Aorta (tissue), 5 donors: Measurements from ENCODE around the gene CLSTN1. TPM values are rescaled to one million over a fixed set of nuclear protein-coding genes. Genes with fewer than 3 reads are reported as not detected.
"Not testable (repeated sequence)": the region's sequence is repeated elsewhere in the genome, so short reads cannot be mapped to it uniquely, and the experiment has no call there.

Experiments used
- ATAC-seq: fragments of 200-7000 bp; cut with Tn5 transposase; one replicate; pipeline ENCODE4 v1.9.1; 2022; ENCODE audit warnings: moderate library complexity; ENCODE audit not compliant: low FRiP score
- DNase-seq, 2 donors: peaks; one replicate each; pipeline ENCODE4 v3.0.0-alpha.2; 2020
- H3K27ac ChIP-seq, 2 donors: one replicate each; pipeline ENCODE4 v1.5.1; 2013; ENCODE audit warnings: low read length in 2 of 2, mild to moderate bottlenecking in 2 of 2, moderate library complexity in 2 of 2, control low read depth in 1 of 2, inconsistent platforms in 1 of 2, low read depth in 1 of 2
- H3K27me3 ChIP-seq, 2 donors: one replicate each; pipeline ENCODE4 v1.6.1; 2013; ENCODE audit warnings: control low read depth in 1 of 2, low read length in 1 of 2, mild to moderate bottlenecking in 1 of 2, moderate library complexity in 1 of 2; ENCODE audit not compliant: insufficient read depth in 2 of 2, control insufficient read depth in 1 of 2
- H3K36me3 ChIP-seq, 2 donors: one replicate each; pipeline ENCODE4 v1.6.1; 2013; ENCODE audit warnings: control low read depth in 1 of 2, low read length in 1 of 2, mild to moderate bottlenecking in 1 of 2; ENCODE audit not compliant: insufficient read depth in 2 of 2, control insufficient read depth in 1 of 2
- H3K4me1 ChIP-seq, 2 donors: one replicate each; pipeline ENCODE4 v1.6.1; 2013; ENCODE audit warnings: low read length in 2 of 2, control low read depth in 1 of 2, mild to moderate bottlenecking in 1 of 2, moderate library complexity in 1 of 2; ENCODE audit not compliant: insufficient read depth in 2 of 2, control insufficient read depth in 1 of 2
- H3K4me3 ChIP-seq, 2 donors: one replicate each; pipeline ENCODE4 v1.5.1; 2013; ENCODE audit warnings: low read length in 2 of 2, control low read depth in 1 of 2, mild to moderate bottlenecking in 1 of 2
- H3K9me3 ChIP-seq: one replicate; pipeline ENCODE4 v1.6.1; 2013; ENCODE audit warnings: mild to moderate bottlenecking, low read length; ENCODE audit not compliant: control insufficient read depth
- WGBS, 2 donors: extraction: QIAGEN DNeasy Blood & Tissue Kit; methylation state at CpG; one replicate each; pipeline ENCODE4 v1.1.7; 2013; 5-methylcytosine and 5-hydroxymethylcytosine counted together
- intact Hi-C, 2 donors: fragments of 100-400 bp; cut with DNase I; formaldehyde crosslinking; loops; one replicate each; pipeline versions ENCODE4 v1.14.2 to v1.15.0; 2022
- polyA plus RNA-seq, 2 donors: library from polyadenylated mRNA; stranded (reverse); fragments of 200-250 nt; gene quantifications; one replicate each; pipeline ENCODE4 v1.2.3, GENCODE V29; 2013
- total RNA-seq, 2 donors: library from RNA; stranded (reverse); fragmentation: NEBNext Ultra II Directional; extraction: Animal tissue kit (Norgen Biotek cat#: 25700); gene quantifications; one replicate each; pipeline ENCODE4 v1.2.1, GENCODE V29; 2021
- donor health status: healthy with polysubstance abuse.
- donor health status: Bipolar disorder and iron deficiency.
- donor health status: DM: no; HTN: no; CAD: no.
- donor health status: DM: no; HTN: no; CAD: no.
- donor health status: DM: yes; HTN: yes; CAD: no.

The CLSTN1 gene
- total and polyA plus RNA-seq, 4 donors, result 17.0 to 113 (median 74.3) TPM

- no peaks in the 10 kb centered on the region for H3K9me3 ChIP-seq
- WGBS, 2 donors, result 89 to 91% methylated on average over 36 of the region's 36 CpGs
- no peak for ATAC-seq
- peaks cover 0 to 3% of the 10 kb centered on the region in 2 donors for H3K36me3 ChIP-seq
- H3K4me1 ChIP-seq, result no peaks in the 10 kb centered on the region
- no peak overlapping the region for H3K4me3 ChIP-seq
- intact Hi-C loops, result loop anchor here in 1 of 2 donors (10.0 kb wide), 1 partner anchor 145 kb away; no protein-coding TSS in a partner anchor
- no peak overlapping the region for H3K27ac ChIP-seq
- no peak for DNase-seq
- H3K27me3 ChIP-seq, result no peaks in the 10 kb centered on the region
Observed at GRCh38 chr1:9719978-9720722, 103.6 kb downstream of the CLSTN1 start.

- no peak overlapping the region for H3K4me3 ChIP-seq
- H3K9me3 ChIP-seq, result no peaks in the 10 kb centered on the region
- H3K36me3 ChIP-seq, result no peaks in the 10 kb centered on the region
- intact Hi-C loops, result no loop called here
- DNase-seq (no peak), ATAC-seq (no peak)
- H3K27me3 ChIP-seq, result no peaks in the 10 kb centered on the region
- 89 to 92% methylated on average over 10 of the region's 10 CpGs for WGBS, 2 donors
- H3K27ac ChIP-seq, result no peak overlapping the region
- no peaks in the 10 kb centered on the region for H3K4me1 ChIP-seq
Observed at GRCh38 chr1:9718006-9718680, 105.6 kb downstream of the CLSTN1 start.

- DNase-seq (peak in 1 of 2 donors; percentile 88), ATAC-seq (no peak)
- Histone ChIP-seq H3K4me3 (no peak overlapping the region), H3K36me3 (no peaks in the 10 kb centered on the region), H3K9me3 (no peaks in the 10 kb centered on the region), H3K4me1 (no peaks in the 10 kb centered on the region), H3K27ac (no peak overlapping the region), H3K27me3 (no peaks in the 10 kb centered on the region)
- intact Hi-C loops, result no loop called here
- 52 to 63% methylated on average over 25 of the region's 25 CpGs for WGBS, 2 donors
Observed at GRCh38 chr1:9717193-9718005, 106.4 kb downstream of the CLSTN1 start.

- H3K36me3 ChIP-seq, result no peaks in the 10 kb centered on the region
- no peak overlapping the region for H3K4me3 ChIP-seq
- no peak for DNase-seq
- no peaks in the 10 kb centered on the region for H3K27me3 ChIP-seq
- ATAC-seq, result no peak
- 95 to 96% methylated on average over 29 of the region's 29 CpGs for WGBS, 2 donors
- no peak overlapping the region for H3K27ac ChIP-seq
- no peaks in the 10 kb centered on the region for H3K9me3 ChIP-seq
- H3K4me1 ChIP-seq, result no peaks in the 10 kb centered on the region
- intact Hi-C loops, result no loop called here
Observed at GRCh38 chr1:9716404-9717192, 107.2 kb downstream of the CLSTN1 start.

- intact Hi-C loops, result no loop called here
- no peaks in the 10 kb centered on the region for H3K4me1 ChIP-seq
- ATAC-seq (no peak), DNase-seq (no peak)
- no peak overlapping the region for H3K27ac ChIP-seq
- no peaks in the 10 kb centered on the region for H3K9me3 ChIP-seq
- no peak overlapping the region for H3K4me3 ChIP-seq
- no peaks in the 10 kb centered on the region for H3K36me3 ChIP-seq
- 94% methylated on average over 40 of the region's 40 CpGs for WGBS, 2 donors
- H3K27me3 ChIP-seq, result no peaks in the 10 kb centered on the region
Observed at GRCh38 chr1:9715536-9716226, 108.1 kb downstream of the CLSTN1 start.

- no peaks in the 10 kb centered on the region for H3K4me1 ChIP-seq
- ATAC-seq (no peak), DNase-seq (no peak)
- no peaks in the 10 kb centered on the region for H3K27me3 ChIP-seq
- H3K4me3 ChIP-seq, result no peak overlapping the region
- no peak overlapping the region for H3K27ac ChIP-seq
- no peaks in the 10 kb centered on the region for H3K9me3 ChIP-seq
- H3K36me3 ChIP-seq, result no peaks in the 10 kb centered on the region
- intact Hi-C loops, result no loop called here
- 70 to 72% methylated on average over 6 of the region's 6 CpGs for WGBS, 2 donors
Observed at GRCh38 chr1:9714257-9714718, 109.5 kb downstream of the CLSTN1 start.

- intact Hi-C loops, DNase-seq, H3K4me3 ChIP-seq, H3K27ac ChIP-seq, H3K4me1 ChIP-seq, H3K9me3 ChIP-seq, H3K27me3 ChIP-seq, ATAC-seq, H3K36me3 ChIP-seq: not testable (repeated sequence)
- WGBS, 2 donors, result 92% methylated on average over 7 of the region's 7 CpGs
Observed at GRCh38 chr1:9712767-9713166, 111.0 kb downstream of the CLSTN1 start.
